Measurements from ENCODE around the gene SPECC1. TPM values are rescaled to one million over a fixed set of nuclear protein-coding genes. Genes with fewer than 3 reads are reported as not detected.

SPECC1 gene
- total RNA-seq, 2 donors from 2014 or later = 15.8 to 17.4 TPM

- Histone ChIP-seq H3K36me3 (replicated peaks in 1 of 2; ENCODE audit: insufficient read depth in 1 of 2, low read depth in 2 of 2) (no peaks in the 10 kb centered on the region), H3K27me3 (peaks cover 0 to 3% of the 10 kb centered on the region in 2 donors), H3K9me3 (no peaks in the 10 kb centered on the region), H3K27ac (no peak overlapping the region), H3K4me3 (no peak overlapping the region), H3K4me1 (peaks cover 6% of the 10 kb centered on the region)
- DNase-seq = no peak
- TF ChIP-seq CTCF (IDR thresholded peaks at IDR 0.05) (no peak), POLR2A (IDR thresholded peaks at IDR 0.05) (no peak)
- WGBS, 2 donors = 82 to 91% methylated on average over 3 of the region's 3 CpGs
- intact Hi-C loops (cut with DNase I) = no loop called here
- ATAC-seq = no peak
These were observed 194.7 kb downstream of the SPECC1 start for GRCh38 chr17:20203761-20204263.

GRCh38 chr17:20205609-20206008, 196.4 kb downstream of the SPECC1 start:
- ATAC-seq (no peak), DNase-seq (no peak)
- Histone ChIP-seq H3K4me1 (peaks cover 6% of the 10 kb centered on the region), H3K36me3 (replicated peaks in 1 of 2; ENCODE audit: insufficient read depth in 1 of 2, low read depth in 2 of 2) (no peaks in the 10 kb centered on the region), H3K4me3 (no peak overlapping the region), H3K27me3 (peaks cover 0 to 3% of the 10 kb centered on the region in 2 donors), H3K9me3 (no peaks in the 10 kb centered on the region), H3K27ac (no peak overlapping the region)
- TF ChIP-seq CTCF (IDR thresholded peaks at IDR 0.05) (no peak), POLR2A (IDR thresholded peaks at IDR 0.05) (no peak)
- WGBS, 2 donors = 73 to 83% methylated on average over 5 of the region's 5 CpGs
- intact Hi-C loops (cut with DNase I) = no loop called here

GRCh38 chr17:20206068-20206467, 196.9 kb downstream of the SPECC1 start:
- Histone ChIP-seq H3K4me1 (peaks cover 6% of the 10 kb centered on the region), H3K36me3 (replicated peaks in 1 of 2; ENCODE audit: insufficient read depth in 1 of 2, low read depth in 2 of 2) (no peaks in the 10 kb centered on the region), H3K27me3 (peaks cover 0 to 3% of the 10 kb centered on the region in 2 donors), H3K27ac (no peak overlapping the region), H3K9me3 (no peaks in the 10 kb centered on the region), H3K4me3 (no peak overlapping the region)
- DNase-seq (no peak), ATAC-seq (no peak)
- intact Hi-C loops (cut with DNase I) = no loop called here
- TF ChIP-seq CTCF (IDR thresholded peaks at IDR 0.05) = no peak
- TF ChIP-seq POLR2A (IDR thresholded peaks at IDR 0.05) = no peak
- WGBS, 2 donors = 79 to 89% methylated on average over 3 of the region's 3 CpGs

- no peak overlapping the region for H3K4me3 ChIP-seq
- no peak overlapping the region for H3K27ac ChIP-seq
- peaks cover 6% of the 10 kb centered on the region for H3K4me1 ChIP-seq
- intact Hi-C loops (cut with DNase I) = no loop called here
- H3K27me3 ChIP-seq = peaks cover 0 to 3% of the 10 kb centered on the region in 2 donors
- ATAC-seq (no peak), DNase-seq (no peak)
- no peaks in the 10 kb centered on the region for H3K9me3 ChIP-seq
- 19 to 30% methylated on average over 3 of the region's 3 CpGs for WGBS, 2 donors
- TF ChIP-seq POLR2A (IDR thresholded peaks at IDR 0.05) = no peak
- no peak for TF ChIP-seq CTCF (IDR thresholded peaks at IDR 0.05)
- H3K36me3 ChIP-seq (replicated peaks in 1 of 2; ENCODE audit: insufficient read depth in 1 of 2, low read depth in 2 of 2) = no peaks in the 10 kb centered on the region
These were observed 197.4 kb downstream of the SPECC1 start for GRCh38 chr17:20206591-20206990.

- intact Hi-C loops (cut with DNase I) = no loop called here
- H3K9me3 ChIP-seq = no peaks in the 10 kb centered on the region
- no peak overlapping the region for H3K4me3 ChIP-seq
- H3K27ac ChIP-seq = no peak overlapping the region
- TF ChIP-seq POLR2A (IDR thresholded peaks at IDR 0.05) (no peak), CTCF (IDR thresholded peaks at IDR 0.05) (no peak)
- peaks cover 0 to 3% of the 10 kb centered on the region in 2 donors for H3K27me3 ChIP-seq
- ATAC-seq = no peak
- 70 to 79% methylated on average over 2 of the region's 2 CpGs for WGBS, 2 donors
- peaks cover 6% of the 10 kb centered on the region for H3K4me1 ChIP-seq
- DNase-seq = no peak
- no peaks in the 10 kb centered on the region for H3K36me3 ChIP-seq (replicated peaks in 1 of 2; ENCODE audit: insufficient read depth in 1 of 2, low read depth in 2 of 2)
These were observed 198.3 kb downstream of the SPECC1 start for GRCh38 chr17:20207262-20207985.
